NCI-H2107 (cell line): ENCODE measurements around the gene LMTK3.
"Not testable (repeated sequence)": the region's sequence is repeated elsewhere in the genome, so short reads cannot be mapped to it uniquely, and the experiment has no call there.

Source experiments
- DNase-seq: peaks from one replicate; lab custom pipeline; 2025; lab: John Stamatoyannopoulos, UW

Gene LMTK3

DNA sequence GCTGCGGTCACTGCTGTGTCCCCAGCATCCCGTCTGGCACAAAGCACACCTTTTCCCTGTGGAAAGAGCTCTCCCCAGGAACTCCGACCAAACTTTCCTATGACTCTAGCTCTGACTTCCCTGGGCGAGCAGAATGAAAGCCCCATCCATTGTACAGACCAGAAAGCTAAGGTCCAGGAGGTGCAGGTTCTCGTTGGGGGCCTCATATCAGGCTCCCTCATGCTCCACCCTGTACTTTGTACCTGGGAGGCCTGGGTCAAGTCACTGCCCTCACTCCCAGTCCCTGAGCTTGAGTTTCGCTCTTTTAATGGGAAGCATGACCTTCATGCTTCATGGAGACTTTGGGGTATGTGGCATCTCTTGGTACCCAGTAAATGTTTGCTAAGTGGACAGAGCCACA lies 24.1 kb downstream of the LMTK3 start:
- DNase-seq, result no peak

DNA sequence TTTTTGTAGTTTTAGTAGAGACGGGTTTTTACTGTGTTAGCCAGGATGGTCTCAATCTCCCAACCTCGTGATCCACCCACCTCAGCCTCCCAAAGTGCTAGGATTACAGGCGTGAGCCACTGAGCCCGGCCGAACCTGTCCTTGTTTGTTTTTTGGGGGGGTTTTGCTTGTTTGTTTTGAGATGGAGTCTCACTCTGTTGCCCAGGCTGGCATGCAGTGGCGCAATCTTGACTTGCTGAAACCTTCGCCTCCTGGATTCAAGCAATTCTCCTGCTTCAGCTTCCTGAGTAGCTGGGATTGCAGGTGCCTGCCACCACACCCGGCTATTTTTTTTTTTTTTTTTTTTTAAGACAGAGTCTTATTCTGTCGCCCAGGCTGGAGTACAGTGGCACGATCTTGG lies 24.9 kb downstream of the LMTK3 start:
- not testable (repeated sequence) for DNase-seq

DNA sequence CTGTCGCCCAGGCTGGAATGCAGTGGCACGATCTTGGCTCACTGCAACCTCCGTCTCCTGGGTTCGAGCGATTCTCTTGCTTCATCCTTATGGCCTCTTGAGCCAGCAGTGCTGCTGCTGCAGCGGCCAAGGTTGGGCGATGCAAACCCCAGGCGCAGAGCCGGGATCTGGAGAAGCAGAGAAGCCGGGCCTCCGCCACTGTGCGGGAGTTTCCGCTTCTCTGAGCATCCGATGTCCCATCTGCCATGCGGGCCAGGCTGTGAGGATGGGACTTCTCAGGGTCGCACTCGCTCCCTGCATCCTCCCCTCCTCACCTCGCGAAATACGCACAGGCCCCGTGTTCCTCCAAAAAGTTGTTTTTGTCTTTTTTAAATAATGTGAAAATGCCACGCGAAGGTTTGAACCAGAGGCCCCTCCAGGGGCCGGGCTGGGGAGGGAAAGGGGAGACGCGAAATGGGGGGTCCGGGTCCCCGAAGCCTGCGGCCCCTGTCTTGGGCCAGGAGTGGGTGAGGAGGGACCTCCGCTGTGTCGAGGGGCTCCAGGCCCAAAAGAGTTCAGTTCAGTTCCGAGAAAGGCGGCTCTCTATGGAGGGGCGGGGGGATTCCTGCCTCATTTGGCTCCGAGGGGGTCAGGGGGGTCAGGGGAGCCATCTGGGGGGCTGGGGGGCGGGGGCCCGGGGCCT lies 26.6 kb downstream of the LMTK3 start:
- DNase-seq, result no peak

DNA sequence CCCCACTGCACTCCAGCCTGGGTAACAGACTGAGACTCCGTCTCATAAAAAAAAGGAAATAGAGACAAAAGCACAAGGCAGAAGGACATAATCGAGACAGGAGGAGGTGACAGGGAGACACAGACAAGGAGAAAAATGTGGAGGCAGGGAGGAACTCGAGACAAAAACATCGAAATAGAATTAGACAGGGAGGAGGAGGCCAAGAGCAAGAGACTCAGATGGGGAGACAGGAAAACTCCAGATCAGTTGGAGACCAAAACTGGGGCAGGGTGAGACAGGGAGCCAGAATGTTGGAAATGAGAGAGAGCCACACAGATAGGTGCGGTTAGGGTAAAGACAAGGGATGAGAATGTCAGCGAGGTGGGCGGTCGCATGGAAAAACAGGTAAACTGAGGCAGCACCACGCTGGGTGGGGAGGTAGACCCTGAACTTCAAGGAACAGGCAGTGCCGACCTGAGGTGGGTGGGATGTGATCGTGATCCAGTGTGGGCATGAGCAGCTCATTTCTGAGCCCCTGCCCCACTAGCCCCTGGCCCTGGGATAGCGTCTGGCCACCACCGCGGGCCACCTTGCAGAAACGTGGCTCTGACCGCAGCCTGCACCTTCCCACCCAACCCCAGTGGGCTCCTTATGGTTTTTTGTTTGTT lies 27.3 kb downstream of the LMTK3 start:
- DNase-seq, result no peak

DNA sequence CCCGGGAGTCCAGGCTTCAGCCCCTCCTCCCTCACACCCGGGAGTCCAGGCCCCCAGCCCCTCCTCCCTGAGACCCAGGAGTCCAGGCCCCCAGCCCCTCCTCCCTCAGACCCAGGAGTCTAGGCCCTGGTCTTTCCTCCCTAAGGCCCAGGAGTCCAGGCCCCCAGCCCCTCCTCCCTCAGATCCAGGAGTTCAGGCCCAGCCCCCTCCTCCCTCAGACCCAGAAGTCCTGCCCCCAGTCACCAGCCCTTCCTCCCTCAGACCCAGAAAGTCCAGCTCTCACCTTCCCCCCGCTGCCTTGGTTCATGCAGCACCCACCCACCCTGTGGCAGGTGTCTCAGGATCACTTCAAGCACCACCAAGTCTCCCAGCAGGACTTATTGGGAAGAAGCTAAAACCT lies 28.3 kb downstream of the LMTK3 start:
- DNase-seq, result no peak

DNA sequence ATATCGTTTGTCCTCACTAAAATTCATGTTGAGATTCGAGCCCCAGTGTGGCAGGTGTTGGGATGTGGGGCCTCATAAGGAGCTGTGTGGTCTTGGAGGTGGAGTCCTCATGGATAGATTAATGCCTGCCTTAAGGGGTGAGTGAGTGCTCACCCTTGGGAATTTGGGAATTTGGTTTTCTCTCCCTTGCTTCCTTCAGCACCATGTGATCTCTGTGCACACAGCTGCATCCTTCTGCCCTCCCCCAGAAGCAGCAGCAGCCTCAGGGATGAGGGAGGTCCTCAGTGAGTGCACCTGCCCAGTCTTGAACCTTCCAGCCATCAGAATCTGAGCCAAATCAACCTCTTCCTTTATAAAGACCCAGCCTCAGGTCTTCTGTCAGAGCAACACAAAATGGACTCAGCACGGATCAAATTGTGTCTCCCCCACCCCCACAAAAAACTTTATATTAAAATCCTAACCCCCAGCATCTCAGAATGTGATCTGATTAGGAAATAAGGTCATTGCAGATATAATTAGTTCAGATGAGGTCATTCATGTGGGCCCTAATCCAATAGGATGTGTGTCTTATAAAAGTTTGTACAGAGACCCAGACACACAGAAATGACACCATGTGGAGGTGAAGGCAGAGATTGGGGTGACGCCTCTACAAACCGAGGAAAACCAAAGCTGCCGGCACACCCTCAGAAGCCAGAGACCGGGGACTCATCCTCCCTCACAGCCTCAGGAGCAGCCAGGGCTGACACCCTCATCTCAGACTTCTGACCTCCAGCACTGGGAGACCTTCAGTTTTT lies 29.6 kb downstream of the LMTK3 start:
- DNase-seq, result no peak

DNA sequence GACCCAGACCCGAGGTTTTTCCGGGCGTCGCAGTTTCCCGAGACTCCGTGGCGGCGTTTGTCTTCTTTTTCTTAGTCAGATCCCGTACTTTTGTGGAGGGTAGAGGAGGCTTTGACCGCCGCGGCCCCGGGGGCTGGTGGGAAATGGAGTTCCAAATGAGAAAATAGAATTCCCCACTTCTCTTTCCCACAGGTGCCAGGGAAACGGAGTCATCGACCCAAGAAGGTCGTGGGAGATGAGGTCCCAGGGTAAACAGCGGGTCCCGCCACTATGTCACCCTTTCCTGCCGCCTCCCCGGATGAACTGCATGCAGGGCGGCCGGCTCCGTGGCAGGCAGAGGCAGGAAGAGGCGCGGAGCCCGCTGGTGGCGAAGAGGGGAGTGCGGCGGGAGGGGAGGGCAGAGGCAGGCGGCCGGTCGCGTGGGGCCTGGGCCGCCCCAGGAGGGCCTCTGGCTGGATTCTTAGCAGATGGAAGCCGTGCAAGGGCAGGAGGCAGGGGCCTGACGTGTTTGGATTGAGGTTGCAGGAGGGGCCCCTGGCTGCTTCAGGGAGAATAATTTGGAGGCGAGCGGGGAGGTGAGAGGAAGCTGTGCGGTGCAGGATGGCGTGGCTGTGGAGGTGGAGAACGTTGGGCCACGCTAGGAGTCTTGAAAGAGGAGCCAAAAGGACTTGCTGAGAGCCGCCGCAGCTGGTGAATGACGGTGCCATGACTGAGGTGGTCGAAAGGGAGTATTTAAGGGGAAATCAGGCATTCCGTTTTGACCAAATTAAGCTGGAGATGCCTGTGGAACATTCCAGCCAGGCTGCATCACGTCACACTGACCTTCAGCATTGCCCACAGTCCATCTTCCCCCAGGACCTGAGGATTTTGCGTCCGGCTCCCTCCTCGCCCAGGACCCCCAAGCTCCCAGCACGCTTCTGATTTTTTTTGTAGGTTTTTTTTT lies 30.8 kb downstream of the LMTK3 start:
- no peak for DNase-seq

DNA sequence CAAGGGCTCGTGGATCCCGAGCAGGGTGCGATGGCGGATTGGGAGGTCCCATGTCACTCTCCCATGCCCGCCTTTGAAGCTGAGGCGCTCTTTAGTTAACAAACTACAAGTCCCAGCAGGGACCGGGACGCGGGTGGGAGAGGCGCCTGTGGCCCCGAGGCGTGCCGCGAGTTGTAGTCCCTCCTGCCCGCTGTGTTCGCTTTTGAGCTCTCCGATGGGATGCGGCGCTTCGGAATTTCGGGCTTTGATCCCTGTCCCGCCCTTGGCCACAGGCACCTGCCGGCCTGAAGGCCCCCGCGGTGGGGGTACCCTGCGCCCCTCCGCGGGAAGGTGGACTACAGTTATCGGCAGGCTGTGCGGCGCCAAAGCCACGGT lies 31.5 kb downstream of the LMTK3 start:
- DNase-seq, result no peak

DNA sequence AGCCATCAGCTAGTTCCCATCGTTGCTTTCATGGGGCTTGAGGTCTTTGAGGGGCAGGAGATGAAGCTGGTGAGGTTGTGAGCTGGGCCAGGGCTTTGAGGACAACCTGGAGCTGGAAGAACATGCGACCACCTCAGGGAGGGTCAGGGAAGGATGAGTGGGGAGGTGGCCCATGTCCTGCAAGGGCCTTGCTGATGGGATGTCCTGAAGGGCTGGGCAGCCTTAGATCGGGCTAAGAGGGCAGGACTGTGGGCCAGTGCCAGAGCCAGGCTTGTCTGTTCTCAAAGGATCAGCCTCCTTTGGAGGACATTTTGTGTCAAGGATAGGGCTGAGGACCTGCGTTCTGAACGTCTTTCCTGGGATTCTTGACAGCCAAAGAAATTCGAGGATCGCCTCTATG lies 31.9 kb downstream of the LMTK3 start:
- DNase-seq, result no peak

DNA sequence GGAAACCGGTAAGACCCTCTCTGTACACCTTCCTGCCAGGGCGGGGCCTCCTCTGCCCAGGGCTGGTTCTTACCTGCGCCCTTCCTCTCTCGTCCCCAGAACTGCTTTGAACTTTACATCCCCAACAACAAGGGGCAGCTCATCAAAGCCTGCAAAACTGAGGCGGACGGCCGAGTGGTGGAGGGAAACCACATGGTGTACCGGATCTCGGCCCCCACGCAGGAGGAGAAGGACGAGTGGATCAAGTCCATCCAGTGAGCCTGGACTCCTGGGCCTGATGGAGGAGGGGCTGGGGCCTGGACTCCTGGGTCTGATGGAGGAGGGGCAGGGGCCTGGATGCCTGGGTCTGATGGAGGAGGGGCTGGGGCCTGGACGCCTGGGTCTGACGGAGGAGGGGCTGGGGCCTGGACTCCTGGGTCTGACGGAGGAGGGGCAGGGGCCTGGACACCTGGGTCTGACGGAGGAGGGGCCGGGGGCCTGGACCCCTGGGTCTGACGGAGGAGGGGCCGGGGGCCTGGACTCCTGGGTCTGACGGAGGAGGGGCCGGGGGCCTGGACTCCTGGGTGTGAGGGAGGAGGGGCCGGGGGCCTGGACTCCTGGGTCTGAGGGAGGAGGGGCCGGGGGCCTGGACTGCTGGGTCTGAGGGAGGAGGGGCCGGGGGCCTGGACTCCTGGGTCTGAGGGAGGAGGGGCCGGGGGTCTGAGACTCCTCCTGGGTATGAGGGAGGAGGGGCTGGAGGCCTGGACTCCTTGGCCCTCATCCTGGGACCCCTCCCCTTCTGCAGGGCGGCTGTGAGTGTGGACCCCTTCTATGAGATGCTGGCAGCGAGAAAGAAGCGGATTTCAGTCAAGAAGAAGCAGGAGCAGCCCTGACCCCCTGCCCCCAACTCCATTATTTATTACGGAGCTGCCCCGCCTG lies 33.0 kb downstream of the LMTK3 start:
- no peak for DNase-seq

DNA sequence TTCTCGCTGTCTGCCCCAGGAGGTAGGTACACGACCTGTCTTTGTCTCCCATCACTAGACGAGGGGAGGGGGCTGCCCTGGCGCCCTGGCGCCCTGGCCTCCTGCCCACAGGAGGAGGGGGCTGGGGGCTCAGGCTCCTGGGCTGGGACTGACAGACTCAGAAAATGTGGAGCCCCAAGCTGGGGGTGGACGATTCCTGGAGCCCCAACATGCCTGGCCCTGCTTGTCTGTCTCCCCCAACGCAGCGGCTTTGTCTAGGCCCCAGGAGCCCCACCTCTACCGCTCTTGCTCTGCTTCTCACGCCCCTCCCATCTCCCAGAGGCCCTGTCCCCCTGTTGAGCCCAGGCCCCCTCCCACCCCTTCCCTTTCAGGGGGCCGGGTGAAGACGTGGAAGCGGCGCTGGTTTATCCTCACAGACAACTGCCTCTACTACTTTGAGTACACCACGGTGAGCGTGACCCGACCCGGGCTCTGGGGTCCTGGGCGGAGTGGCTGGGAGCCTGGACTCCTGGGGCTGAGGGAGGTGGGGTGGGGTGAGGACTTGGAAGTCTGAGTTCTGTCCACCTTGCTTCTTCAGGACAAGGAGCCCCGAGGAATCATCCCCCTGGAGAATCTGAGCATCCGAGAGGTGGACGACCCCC lies 33.8 kb downstream of the LMTK3 start:
- DNase-seq, result no peak

DNA sequence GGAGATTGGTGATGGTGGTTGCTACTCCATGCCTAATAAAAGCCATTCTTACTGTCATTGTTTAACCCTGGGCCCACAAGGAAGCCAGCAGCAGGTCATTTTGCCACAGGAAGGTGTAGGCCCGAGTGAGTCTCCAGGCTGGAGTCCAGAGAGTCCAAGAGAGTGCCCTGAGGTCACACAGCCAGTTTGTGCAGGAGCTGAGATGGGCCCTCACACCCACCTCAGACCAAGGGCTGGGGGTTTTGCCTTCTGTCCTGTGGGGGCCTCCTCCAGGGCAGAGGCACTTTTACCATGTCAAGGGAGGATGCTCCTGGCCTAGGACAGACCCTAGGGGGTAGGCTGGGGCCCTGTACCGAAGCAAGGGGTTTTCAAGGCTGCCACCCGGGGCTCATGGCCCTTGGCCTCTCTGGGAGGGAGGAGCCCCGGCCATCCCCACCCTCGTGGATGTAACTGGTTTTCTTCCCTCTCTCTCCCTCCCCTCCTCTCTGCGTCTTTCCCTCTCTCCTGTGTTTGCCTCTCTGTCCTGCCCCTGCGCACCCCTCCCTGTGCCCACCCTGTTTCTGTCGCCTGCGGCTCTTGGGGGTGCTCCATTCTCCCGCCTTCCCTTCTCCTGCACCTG lies 34.5 kb downstream of the LMTK3 start:
- DNase-seq, result no peak

DNA sequence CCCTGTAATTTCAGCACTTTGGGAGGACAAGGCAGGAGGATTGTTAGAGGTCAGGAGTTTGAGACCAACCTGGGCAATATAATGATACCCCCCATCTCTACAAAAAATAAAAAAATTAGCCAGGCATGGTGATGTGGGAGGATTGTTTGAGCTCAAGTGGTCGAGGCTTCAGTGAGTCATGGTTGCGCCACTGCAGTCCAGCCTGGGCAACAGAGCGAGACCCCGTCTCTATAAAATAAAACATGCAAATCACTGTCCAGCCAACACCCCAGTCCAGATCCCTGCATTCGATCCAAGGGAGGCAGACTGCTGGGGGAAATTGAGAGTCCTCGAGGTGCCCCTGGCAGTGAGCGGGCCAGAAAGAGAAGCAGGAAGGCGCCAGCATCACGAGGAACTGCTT lies 35.5 kb downstream of the LMTK3 start:
- no peak for DNase-seq

DNA sequence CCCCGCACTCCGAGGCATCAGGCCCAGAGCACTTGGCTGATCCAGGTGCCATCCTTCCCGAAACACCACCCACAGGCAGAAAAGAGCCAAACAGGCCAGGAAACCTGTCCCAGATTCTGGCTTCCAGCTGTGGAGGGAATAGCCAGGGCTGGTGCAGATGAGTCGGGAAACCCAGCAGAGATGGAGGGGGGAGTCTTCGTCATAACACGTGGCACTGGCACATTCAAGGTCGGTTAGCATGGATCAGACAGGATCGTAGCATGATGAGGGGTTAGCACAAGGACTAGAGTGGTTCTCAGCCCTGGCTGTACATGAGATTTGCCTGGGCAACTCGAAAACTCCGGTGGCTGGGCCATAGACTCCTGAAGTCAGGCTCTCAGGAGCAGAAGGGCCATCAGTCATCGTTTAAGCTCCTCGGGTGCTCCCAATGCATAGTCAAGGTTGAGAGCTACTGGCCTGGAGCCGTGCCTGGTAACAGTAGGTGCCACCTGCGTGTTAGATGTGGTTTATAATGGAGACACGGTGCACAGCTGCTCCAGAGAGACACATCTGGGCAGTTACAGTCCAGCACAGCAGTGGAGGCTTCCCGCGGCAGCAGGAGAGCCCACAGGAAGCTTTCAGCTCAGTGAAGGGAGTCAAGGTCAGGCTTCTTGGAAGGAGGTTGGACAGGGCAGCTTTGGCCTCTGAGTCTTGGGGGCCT lies 36.1 kb downstream of the LMTK3 start:
- no peak for DNase-seq

DNA sequence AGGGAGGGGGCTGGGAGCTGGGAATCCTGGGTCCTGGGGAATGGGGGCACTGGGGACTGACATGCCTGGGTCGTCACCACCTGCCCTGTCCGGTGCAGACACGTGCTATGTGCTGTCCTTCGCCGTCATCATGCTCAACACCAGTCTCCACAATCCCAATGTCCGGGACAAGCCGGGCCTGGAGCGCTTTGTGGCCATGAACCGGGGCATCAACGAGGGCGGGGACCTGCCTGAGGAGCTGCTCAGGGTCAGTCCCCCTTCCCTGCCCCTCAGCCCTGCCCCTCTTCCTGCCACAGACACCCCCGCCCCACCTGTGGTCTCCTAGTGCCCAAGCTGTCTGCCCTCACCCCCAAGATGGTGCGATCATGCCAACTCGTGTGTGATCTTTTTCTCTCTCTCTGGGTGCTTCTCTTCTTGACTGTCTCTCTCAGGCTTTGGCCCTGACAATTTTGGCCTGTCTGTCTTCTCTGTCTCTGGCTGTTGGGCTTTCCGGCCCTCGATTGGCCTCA lies 37.5 kb downstream of the LMTK3 start:
- DNase-seq, result no peak

DNA sequence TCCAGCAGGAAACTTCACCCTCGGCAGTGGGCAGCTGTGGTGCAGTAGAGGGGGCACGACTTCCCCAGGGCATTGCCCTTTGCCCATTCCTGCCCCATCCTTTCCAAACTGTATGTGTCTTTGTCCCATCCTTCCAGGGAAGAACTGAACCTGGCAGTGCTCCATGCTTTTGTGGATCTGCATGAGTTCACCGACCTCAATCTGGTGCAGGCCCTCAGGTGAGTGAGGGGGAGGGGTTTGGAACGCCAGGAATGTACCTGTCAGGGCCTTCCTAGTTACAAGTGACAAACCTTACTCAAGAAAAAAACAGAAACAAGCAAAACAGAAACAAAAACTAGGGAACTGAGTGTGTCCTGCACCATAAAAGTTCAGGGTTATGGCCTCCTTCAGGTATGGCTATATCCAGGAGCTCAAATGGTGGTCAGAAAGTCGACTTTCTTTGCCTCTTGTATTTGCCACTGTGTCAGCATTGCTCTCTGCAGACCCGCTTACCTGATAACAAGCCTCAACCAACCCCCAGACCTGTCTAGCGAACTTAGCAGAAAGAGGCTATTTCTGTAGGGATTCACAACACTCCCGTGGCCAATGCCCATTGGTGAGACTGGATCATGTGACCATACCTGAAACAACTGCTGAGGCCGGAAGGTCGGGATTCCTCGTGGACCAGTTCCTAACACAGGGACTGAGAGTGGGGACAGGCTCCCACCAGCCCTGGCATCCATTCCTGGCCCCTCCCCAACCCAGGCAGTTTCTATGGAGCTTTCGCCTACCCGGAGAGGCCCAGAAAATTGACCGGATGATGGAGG lies 38.3 kb downstream of the LMTK3 start:
- no peak for DNase-seq

DNA sequence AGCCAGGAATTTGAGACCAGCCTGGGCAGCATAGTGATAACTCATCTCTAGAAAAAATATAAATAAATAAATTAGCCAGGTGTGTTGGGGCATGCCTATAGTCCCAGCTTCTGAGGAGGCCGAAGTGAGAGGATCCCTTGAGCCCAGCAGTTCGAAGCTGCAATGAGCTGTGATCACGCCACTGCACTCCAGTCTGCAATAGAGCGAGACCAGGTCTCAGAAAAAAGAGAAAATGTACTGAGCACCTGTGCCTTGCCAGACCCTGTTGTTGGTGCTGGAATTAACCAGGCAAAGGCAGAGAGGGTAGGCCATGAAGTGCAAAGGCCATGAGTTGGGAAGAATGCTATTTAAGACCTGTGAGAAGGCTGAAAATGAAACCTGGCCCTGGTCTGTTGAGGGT lies 39.8 kb downstream of the LMTK3 start:
- no peak for DNase-seq

DNA sequence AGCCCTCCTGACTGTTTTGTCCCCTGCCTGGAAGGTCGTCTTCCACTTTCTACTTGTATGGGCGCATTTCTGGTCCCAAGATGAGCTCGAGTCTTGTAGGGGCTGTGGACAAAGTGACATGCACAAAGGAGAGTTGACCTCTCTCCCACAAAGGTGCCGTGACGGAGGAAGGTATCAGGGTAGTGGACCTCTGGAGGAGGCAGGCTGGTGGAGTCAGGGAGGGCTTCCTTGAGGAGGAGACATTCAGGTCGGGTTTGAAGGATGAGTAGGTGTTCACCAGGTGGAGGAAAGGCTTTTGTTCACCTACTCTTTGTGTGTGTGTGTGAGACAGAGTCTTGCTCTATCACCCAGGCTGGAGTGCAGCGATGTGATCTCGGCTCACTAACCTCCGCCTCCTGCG lies 40.8 kb downstream of the LMTK3 start:
- DNase-seq, result no peak
